ENCODE data around the gene SDSL. TPM values are rescaled to one million over a fixed set of nuclear protein-coding genes. Genes with fewer than 3 reads are reported as not detected.

SDSL gene
- total RNA-seq, 1 experiment from 2014 or later = 3.9 TPM

- no peak for DNase-seq (ENCODE audit: low read depth)
Observed at GRCh38 chr12:113418213-113418879, 3.8 kb upstream of the SDSL start.

- DNase-seq (ENCODE audit: low read depth) = no peak
Observed at GRCh38 chr12:113420996-113421595, 1.1 kb upstream of the SDSL start.

GRCh38 chr12:113422886-113423669 lies 898 bp downstream of the SDSL start:
- no peak for DNase-seq (ENCODE audit: low read depth)

GRCh38 chr12:113424456-113424855 lies 2.3 kb downstream of the SDSL start:
- no peak for DNase-seq (ENCODE audit: low read depth)

GRCh38 chr12:113424915-113425823 lies 3.0 kb downstream of the SDSL start:
- DNase-seq (ENCODE audit: low read depth) = peak; percentile 78

- no peak for DNase-seq (ENCODE audit: low read depth)
Observed at GRCh38 chr12:113425960-113426453, 3.8 kb downstream of the SDSL start.

- DNase-seq (ENCODE audit: low read depth) = no peak
Observed at GRCh38 chr12:113427882-113428281, 5.7 kb downstream of the SDSL start.

- DNase-seq (ENCODE audit: low read depth) = no peak
Observed at GRCh38 chr12:113428482-113428881, 6.3 kb downstream of the SDSL start.

- no peak for DNase-seq (ENCODE audit: low read depth)
Observed at GRCh38 chr12:113432986-113433385, 10.8 kb downstream of the SDSL start.

GRCh38 chr12:113435367-113435766 lies 13.2 kb downstream of the SDSL start:
- DNase-seq (ENCODE audit: low read depth) = no peak

GRCh38 chr12:113436586-113436985 lies 14.4 kb downstream of the SDSL start:
- DNase-seq (ENCODE audit: low read depth) = no peak

GRCh38 chr12:113436993-113437728 lies 15.0 kb downstream of the SDSL start:
- DNase-seq (ENCODE audit: low read depth) = no peak

- no peak for DNase-seq (ENCODE audit: low read depth)
Observed at GRCh38 chr12:113437729-113438100, 15.5 kb downstream of the SDSL start.

- no peak for DNase-seq (ENCODE audit: low read depth)
Observed at GRCh38 chr12:113438523-113439300, 16.5 kb downstream of the SDSL start.

GRCh38 chr12:113439301-113439597 lies 17.1 kb downstream of the SDSL start:
- DNase-seq (ENCODE audit: low read depth) = no peak

GRCh38 chr12:113439606-113440030 lies 17.4 kb downstream of the SDSL start:
- DNase-seq (ENCODE audit: low read depth) = peak; percentile 37

GRCh38 chr12:113440336-113440735 lies 18.2 kb downstream of the SDSL start:
- DNase-seq (ENCODE audit: low read depth) = no peak

GRCh38 chr12:113440947-113441782 lies 19.0 kb downstream of the SDSL start:
- no peak for DNase-seq (ENCODE audit: low read depth)

GRCh38 chr12:113443030-113443539 lies 20.9 kb downstream of the SDSL start:
- no peak for DNase-seq (ENCODE audit: low read depth)
